ENCODE measurements around the gene PIANP. TPM values are rescaled to one million over a fixed set of nuclear protein-coding genes. Genes with fewer than 3 reads are reported as not detected.

The PIANP gene
- total RNA-seq, 1 donor from 2014 or later: 0.32 TPM

DNA sequence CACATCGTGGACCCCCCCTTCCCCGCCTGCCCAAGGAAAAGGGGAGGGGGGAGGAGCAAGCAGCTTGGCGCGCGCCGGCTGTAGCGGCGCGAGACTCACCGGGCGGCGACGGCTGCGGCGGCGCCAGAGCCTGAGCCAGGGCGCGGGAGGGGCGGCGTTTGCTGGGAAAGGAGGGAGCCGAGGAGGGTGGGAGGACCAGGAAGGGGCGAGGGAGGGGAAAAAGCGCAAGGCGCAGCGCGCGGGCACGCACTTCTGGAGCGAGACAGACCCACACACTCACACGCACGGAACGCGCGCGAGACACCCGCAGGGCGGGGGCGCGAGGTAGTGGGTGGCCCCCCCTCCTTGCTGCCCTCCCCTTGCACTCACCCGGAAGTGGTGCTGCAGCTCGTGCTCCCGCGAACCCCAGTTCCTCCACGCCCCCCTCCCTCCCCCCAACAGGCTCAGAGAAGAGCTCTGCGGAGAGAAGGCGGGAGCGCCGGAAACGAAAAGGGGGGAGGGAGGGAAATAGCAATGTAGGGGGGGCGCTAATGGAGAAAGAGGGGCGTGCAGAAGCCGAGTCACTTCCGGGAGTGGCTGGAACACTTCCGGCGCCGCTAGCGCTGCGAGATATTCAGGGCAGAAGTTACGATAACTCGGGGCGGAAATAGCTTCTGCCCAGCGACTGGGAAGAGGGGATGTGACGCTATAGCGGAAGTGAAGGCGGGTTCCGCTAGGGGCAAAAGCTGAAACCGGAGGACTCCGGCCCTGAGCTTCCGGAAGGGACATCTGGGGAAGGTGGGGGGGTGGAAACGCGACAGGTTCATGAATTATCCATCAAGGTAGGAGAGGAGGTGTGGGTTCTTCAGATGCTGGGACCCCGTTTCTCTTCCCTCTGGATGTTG, 11.4 kb downstream of the PIANP start, which contains the start of gene ZNF384:
Gene ZNF384, minus strand, starts transcription at position 377 of the 884 bp plus-strand sequence. CDS start 9,855 bp downstream, outside the sequence.
- Mint-ChIP-seq H3K27ac (peak within 1 kb of the TSS; percentile 89), H3K9me3 (no peaks in the 10 kb centered on the region), H3K36me3 (peaks cover 2% of the 10 kb centered on the region), H3K4me3 (peak within 1 kb of the TSS; percentile 95), H3K4me1 (peaks cover 52% of the 10 kb centered on the region), H3K27me3 (ENCODE audit: insufficient read depth, low read depth) (peaks cover 3% of the 10 kb centered on the region)
- peak within 1 kb of the TSS; percentile 74 for H2AFZ ChIP-seq (replicated peaks)
- peak within 1 kb of the TSS; percentile 74 for H3K4me3 ChIP-seq
- peaks cover 57% of the 10 kb centered on the region for H3K79me2 ChIP-seq (ENCODE audit: low read depth)
- H3K9ac ChIP-seq: peak within 1 kb of the TSS; percentile 66
- peak within 1 kb of the TSS; percentile 96 for H3K27ac ChIP-seq
- H3K4me2 ChIP-seq: peak within 1 kb of the TSS; percentile 97
- H3K9me3 ChIP-seq (ENCODE audit: low read depth): no peaks in the 10 kb centered on the region
- DNase-seq (ENCODE audit: low spot score): peak; percentile 98
- no peaks in the 10 kb centered on the region for H3K36me3 ChIP-seq
- peaks cover 14% of the 10 kb centered on the region for H3K4me1 ChIP-seq
- peaks cover 7% of the 10 kb centered on the region for H4K20me1 ChIP-seq (ENCODE audit: low read depth)
- peaks cover 40% of the 10 kb centered on the region for H3F3A ChIP-seq (ENCODE audit: low read depth)
- TF ChIP-seq EZH2phosphoT487 (IDR thresholded peaks at IDR 0.05): no peak
- no peak for TF ChIP-seq EZH2 (IDR thresholded peaks at IDR 0.05)
- TF ChIP-seq CTCF (IDR thresholded peaks at IDR 0.05): no peak
- no peaks in the 10 kb centered on the region for H3K27me3 ChIP-seq

DNA sequence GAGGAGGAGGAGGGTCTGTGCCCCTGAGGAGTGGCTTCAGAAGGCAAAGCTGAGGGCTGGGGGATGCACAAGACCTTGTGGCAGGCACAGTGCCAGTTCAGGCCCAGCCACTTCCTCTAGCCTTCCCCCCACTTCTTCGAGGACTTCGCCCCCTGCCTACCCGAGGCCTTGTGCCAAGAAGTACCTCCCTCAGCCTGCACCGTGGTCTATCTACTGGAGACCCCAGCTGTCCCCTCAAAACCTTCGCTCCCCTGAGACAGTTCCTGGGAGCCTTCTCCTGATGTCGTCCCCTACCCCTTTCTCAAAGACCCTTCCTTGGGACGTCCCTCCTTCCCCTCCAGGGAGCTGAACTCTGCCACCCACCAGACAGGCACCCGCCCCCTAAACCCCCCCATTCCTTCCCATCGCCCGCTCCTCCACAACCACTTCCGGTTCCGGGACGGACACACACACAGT, 12.0 kb downstream of the PIANP start:
- Mint-ChIP-seq H3K27ac (peak overlapping the region; percentile 87), H3K4me1 (peaks cover 50% of the 10 kb centered on the region), H3K27me3 (ENCODE audit: insufficient read depth, low read depth) (peaks cover 3% of the 10 kb centered on the region), H3K9me3 (no peaks in the 10 kb centered on the region), H3K36me3 (peaks cover 2% of the 10 kb centered on the region), H3K4me3 (peak overlapping the region; percentile 95)
- H3K4me3 ChIP-seq: peak overlapping the region; percentile 74
- H3K27ac ChIP-seq: peak overlapping the region; percentile 96
- peak overlapping the region; percentile 66 for H3K9ac ChIP-seq
- H3K4me2 ChIP-seq: peak overlapping the region; percentile 97
- no peaks in the 10 kb centered on the region for H3K27me3 ChIP-seq
- DNase-seq (ENCODE audit: low spot score): no peak
- H3K79me2 ChIP-seq (ENCODE audit: low read depth): peaks cover 64% of the 10 kb centered on the region
- peak overlapping the region; percentile 4 for H2AFZ ChIP-seq (replicated peaks)
- TF ChIP-seq EZH2phosphoT487 (IDR thresholded peaks at IDR 0.05): no peak
- TF ChIP-seq CTCF (IDR thresholded peaks at IDR 0.05): no peak
- no peak for TF ChIP-seq EZH2 (IDR thresholded peaks at IDR 0.05)
- H3K36me3 ChIP-seq: no peaks in the 10 kb centered on the region
- peaks cover 41% of the 10 kb centered on the region for H3F3A ChIP-seq (ENCODE audit: low read depth)
- no peaks in the 10 kb centered on the region for H3K9me3 ChIP-seq (ENCODE audit: low read depth)
- peaks cover 14% of the 10 kb centered on the region for H3K4me1 ChIP-seq
- peaks cover 14% of the 10 kb centered on the region for H4K20me1 ChIP-seq (ENCODE audit: low read depth)

DNA sequence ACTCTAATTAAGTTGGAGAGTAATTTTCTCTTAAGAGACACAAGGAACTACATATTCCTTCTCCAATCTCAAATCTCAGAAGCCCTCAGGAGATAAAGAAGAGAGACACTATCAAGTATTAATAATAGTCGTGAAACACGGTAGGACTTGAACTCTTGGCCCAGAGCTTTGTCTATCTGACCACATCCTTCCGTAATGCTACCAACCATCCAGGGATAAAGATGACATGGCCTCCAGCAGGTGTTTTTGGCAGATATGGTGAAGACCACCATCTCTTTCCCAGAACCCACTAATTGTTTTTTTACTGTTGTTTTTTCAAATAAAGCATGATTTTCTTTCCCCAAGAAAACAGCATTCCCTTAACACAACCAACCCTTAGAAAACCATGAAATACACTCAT, 14.8 kb downstream of the PIANP start:
- no peaks in the 10 kb centered on the region for H3K27me3 Mint-ChIP-seq (ENCODE audit: insufficient read depth, low read depth)
- Histone ChIP-seq H4K20me1 (ENCODE audit: low read depth) (peaks cover 31% of the 10 kb centered on the region), H3K27ac (no peak overlapping the region), H3K79me2 (ENCODE audit: low read depth) (peaks cover 90% of the 10 kb centered on the region), H3K4me3 (no peak overlapping the region), H3K4me1 (peaks cover 14% of the 10 kb centered on the region), H3F3A (ENCODE audit: low read depth) (peaks cover 29% of the 10 kb centered on the region), H3K36me3 (peaks cover 4% of the 10 kb centered on the region), H3K9ac (no peak overlapping the region), H3K4me2 (no peak overlapping the region), H3K27me3 (no peaks in the 10 kb centered on the region), H2AFZ (replicated peaks) (no peak overlapping the region), H3K9me3 (ENCODE audit: low read depth) (no peaks in the 10 kb centered on the region)
- H3K27ac Mint-ChIP-seq: no peak overlapping the region
- H3K4me1 Mint-ChIP-seq: peaks cover 33% of the 10 kb centered on the region
- no peak overlapping the region for H3K4me3 Mint-ChIP-seq
- H3K9me3 Mint-ChIP-seq: no peaks in the 10 kb centered on the region
- peaks cover 2% of the 10 kb centered on the region for H3K36me3 Mint-ChIP-seq
- DNase-seq (ENCODE audit: low spot score): no peak
- no peak for TF ChIP-seq EZH2phosphoT487 (IDR thresholded peaks at IDR 0.05)
- no peak for TF ChIP-seq CTCF (IDR thresholded peaks at IDR 0.05)
- TF ChIP-seq EZH2 (IDR thresholded peaks at IDR 0.05): no peak

All from neural progenitor cell (in vitro differentiated cells).